Measurements from ENCODE around the gene DSE. TPM values are rescaled to one million over a fixed set of nuclear protein-coding genes. Genes with fewer than 3 reads are reported as not detected.

DSE gene
- total and polyA plus RNA-seq, 2 donors (not counting 1 experiment from before 2014, with no cell fraction given), result 8.3 to 8.6 TPM

DNA sequence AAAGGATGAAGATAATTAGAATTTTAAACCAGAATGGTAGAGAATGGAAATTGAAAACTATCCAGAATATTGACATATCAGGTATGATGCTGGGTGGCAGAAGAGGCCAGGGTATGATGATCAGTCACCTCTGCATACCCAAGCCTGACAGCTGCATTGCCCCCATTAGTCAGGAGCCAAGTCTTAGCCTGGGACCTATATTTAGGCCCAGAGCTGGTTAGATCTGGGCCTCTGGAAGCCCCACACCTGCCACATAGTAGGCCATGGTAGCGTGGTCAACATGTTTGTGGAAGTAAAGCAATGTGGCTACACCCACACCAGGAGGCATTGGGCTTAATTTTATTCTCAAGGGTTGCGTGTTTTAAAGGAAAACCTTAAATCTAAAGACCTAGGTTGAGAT, 58.4 kb downstream of the DSE start:
- no peaks in the 10 kb centered on the region for H3K27me3 Mint-ChIP-seq
- Histone ChIP-seq H3K27ac (ENCODE audit: low read length in 2 of 2) (no peak overlapping the region), H2AFZ (ENCODE audit: insufficient read depth, low read depth, low read length, poor library complexity, severe bottlenecking) (no peak overlapping the region), H3K4me2 (replicated peaks; ENCODE audit: low read depth, low read length, poor library complexity, severe bottlenecking) (no peak overlapping the region), H3K36me3 (replicated peaks in 1 of 2; ENCODE audit: control extremely low read depth in 1 of 2, control insufficient read depth in 1 of 2, extremely low read depth in 1 of 2, insufficient read depth in 2 of 2, low read length in 1 of 2) (peaks cover 6 to 39% of the 10 kb centered on the region in 2 experiments), H3K9me3 (ENCODE audit: control extremely low read depth in 1 of 3, control insufficient read depth in 2 of 3, insufficient read depth in 1 of 3, low read length in 2 of 3) (no peaks in the 10 kb centered on the region), H3K4me3 (ENCODE audit: control extremely low read depth in 1 of 5, extremely low read depth in 1 of 5, insufficient read depth in 1 of 5, low read depth in 2 of 5, low read length in 4 of 5) (no peak overlapping the region), H3K79me2 (ENCODE audit: control insufficient read depth, insufficient read depth, low read length) (peaks cover 12% of the 10 kb centered on the region), H3K27me3 (replicated peaks in 1 of 4; ENCODE audit: control extremely low read depth in 1 of 4, control insufficient read depth in 3 of 4, insufficient read depth in 4 of 4, low read length in 3 of 4) (no peaks in the 10 kb centered on the region), H3K4me1 (ENCODE audit: control insufficient read depth in 2 of 2, insufficient read depth in 2 of 2, low read length in 2 of 2) (no peaks in the 10 kb centered on the region), H3K9ac (ENCODE audit: low read length) (no peak overlapping the region), H4K20me1 (ENCODE audit: control insufficient read depth, insufficient read depth, low read length, poor library complexity, severe bottlenecking) (no peaks in the 10 kb centered on the region)
- ChIA-PET CTCF (no interaction called here), POLR2A (no interaction called here)
- ATAC-seq (ENCODE audit: low read depth), result no peak
- 100% methylated on average over 1 of the region's 2 CpGs for WGBS (ENCODE audit: insufficient coverage)
- intact Hi-C loops (cut with micrococcal nuclease), result no loop called here
- no peak for DNase-seq
- H3K27ac Mint-ChIP-seq, result no peak overlapping the region
- TF ChIP-seq CTCF (IDR thresholded peaks at IDR 0.05) (no peak), EZH2 (IDR thresholded peaks at IDR 0.05; ENCODE audit: borderline replicate concordance, insufficient read depth, low read depth, low read length, poor library complexity, severe bottlenecking) (no peak)
- no peak overlapping the region for H3K4me3 Mint-ChIP-seq
- no peaks in the 10 kb centered on the region for H3K4me1 Mint-ChIP-seq
- no peaks in the 10 kb centered on the region for H3K9me3 Mint-ChIP-seq (ENCODE audit: insufficient read depth)

GRCh38 chr6:116430860-116431259, 60.1 kb downstream of the DSE start:
- H3K27ac Mint-ChIP-seq, result no peak overlapping the region
- WGBS (ENCODE audit: insufficient coverage), result 100% methylated on average over 2 of the region's 4 CpGs
- CTCF ChIA-PET, result interaction anchor here (0.7 to 1.5 kb wide), 2 partner anchors 12 to 162 kb away, joined by 3 to 4 read pairs; no protein-coding TSS in a partner anchor
- peaks cover 6% of the 10 kb centered on the region for H3K79me2 ChIP-seq (ENCODE audit: control insufficient read depth, insufficient read depth, low read length)
- H3K27me3 Mint-ChIP-seq, result no peaks in the 10 kb centered on the region
- H3K9ac ChIP-seq (ENCODE audit: low read length), result no peak overlapping the region
- H3K36me3 ChIP-seq (replicated peaks in 1 of 2; ENCODE audit: control extremely low read depth in 1 of 2, control insufficient read depth in 1 of 2, extremely low read depth in 1 of 2, insufficient read depth in 2 of 2, low read length in 1 of 2), result peaks cover 6 to 39% of the 10 kb centered on the region in 2 experiments
- DNase-seq, result no peak
- H3K4me1 ChIP-seq (ENCODE audit: control insufficient read depth in 2 of 2, insufficient read depth in 2 of 2, low read length in 2 of 2), result no peaks in the 10 kb centered on the region
- H3K4me3 ChIP-seq (ENCODE audit: control extremely low read depth in 1 of 5, extremely low read depth in 1 of 5, insufficient read depth in 1 of 5, low read depth in 2 of 5, low read length in 4 of 5), result no peak overlapping the region
- POLR2A ChIA-PET, result no interaction called here
- ATAC-seq (ENCODE audit: low read depth), result no peak
- H4K20me1 ChIP-seq (ENCODE audit: control insufficient read depth, insufficient read depth, low read length, poor library complexity, severe bottlenecking), result no peaks in the 10 kb centered on the region
- no peaks in the 10 kb centered on the region for H3K27me3 ChIP-seq (replicated peaks in 1 of 4; ENCODE audit: control extremely low read depth in 1 of 4, control insufficient read depth in 3 of 4, insufficient read depth in 4 of 4, low read length in 3 of 4)
- H3K9me3 Mint-ChIP-seq (ENCODE audit: insufficient read depth), result no peaks in the 10 kb centered on the region
- no peaks in the 10 kb centered on the region for H3K4me1 Mint-ChIP-seq
- no peaks in the 10 kb centered on the region for H3K9me3 ChIP-seq (ENCODE audit: control extremely low read depth in 1 of 3, control insufficient read depth in 2 of 3, insufficient read depth in 1 of 3, low read length in 2 of 3)
- no peak overlapping the region for H3K4me3 Mint-ChIP-seq
- H3K4me2 ChIP-seq (replicated peaks; ENCODE audit: low read depth, low read length, poor library complexity, severe bottlenecking), result no peak overlapping the region
- H3K27ac ChIP-seq (ENCODE audit: low read length in 2 of 2), result no peak overlapping the region
- no peak overlapping the region for H2AFZ ChIP-seq (ENCODE audit: insufficient read depth, low read depth, low read length, poor library complexity, severe bottlenecking)
- TF ChIP-seq CTCF (IDR thresholded peaks at IDR 0.05), result no peak
- no peak for TF ChIP-seq EZH2 (IDR thresholded peaks at IDR 0.05; ENCODE audit: borderline replicate concordance, insufficient read depth, low read depth, low read length, poor library complexity, severe bottlenecking)
- intact Hi-C loops (cut with micrococcal nuclease), result no loop called here
